Esophagus squamous epithelium (tissue), 4 donors: Measurements from ENCODE around the gene DICER1.

Experiments used
- POLR2A ChIP-seq, 4 donors: fragments of 450-650 bp; IDR thresholded peaks; one replicate each; pipeline ENCODE4 v1.6.1; 2017; ENCODE audit warnings: antibody characterized with exemption in 4 of 4, mild to moderate bottlenecking in 4 of 4, moderate library complexity in 3 of 4
- TF ChIP-seq, protein P1 (sequence below), 6 experiments: fragments of 450-650 bp in 4 of 6; fragments of 200-600 bp in 2 of 6; sonication (generic) in 2 of 6; IDR thresholded peaks; one replicate each; pipeline ENCODE4 v1.5.1; 2016 to 2019; ENCODE audit warnings: antibody characterized with exemption in 6 of 6, mild to moderate bottlenecking in 4 of 6, moderate library complexity in 4 of 6

DNA sequence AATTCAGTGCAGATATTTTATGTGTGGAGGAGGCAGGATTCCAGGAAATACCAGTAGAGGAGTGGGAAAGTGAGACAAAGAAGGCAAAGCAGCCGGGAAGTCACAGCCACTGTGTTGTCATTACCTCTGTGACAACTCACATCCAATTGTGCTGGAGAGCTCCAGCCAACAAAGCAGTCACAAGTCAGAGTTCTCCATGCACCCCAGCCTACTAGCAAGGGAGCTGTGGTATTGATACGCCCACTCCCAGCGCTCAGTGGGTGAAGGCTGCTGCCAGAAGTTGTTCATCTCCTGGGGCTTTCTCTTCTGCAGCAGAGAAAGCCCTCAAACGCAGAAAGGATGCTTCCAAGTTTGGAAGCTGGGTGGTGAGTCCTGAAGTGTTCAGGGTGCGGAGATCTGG is 93.9 kb downstream of the DICER1 start:
- no peak for TF ChIP-seq POLR2A (IDR thresholded peaks at IDR 0.05)
- TF ChIP-seq, protein P1, sequence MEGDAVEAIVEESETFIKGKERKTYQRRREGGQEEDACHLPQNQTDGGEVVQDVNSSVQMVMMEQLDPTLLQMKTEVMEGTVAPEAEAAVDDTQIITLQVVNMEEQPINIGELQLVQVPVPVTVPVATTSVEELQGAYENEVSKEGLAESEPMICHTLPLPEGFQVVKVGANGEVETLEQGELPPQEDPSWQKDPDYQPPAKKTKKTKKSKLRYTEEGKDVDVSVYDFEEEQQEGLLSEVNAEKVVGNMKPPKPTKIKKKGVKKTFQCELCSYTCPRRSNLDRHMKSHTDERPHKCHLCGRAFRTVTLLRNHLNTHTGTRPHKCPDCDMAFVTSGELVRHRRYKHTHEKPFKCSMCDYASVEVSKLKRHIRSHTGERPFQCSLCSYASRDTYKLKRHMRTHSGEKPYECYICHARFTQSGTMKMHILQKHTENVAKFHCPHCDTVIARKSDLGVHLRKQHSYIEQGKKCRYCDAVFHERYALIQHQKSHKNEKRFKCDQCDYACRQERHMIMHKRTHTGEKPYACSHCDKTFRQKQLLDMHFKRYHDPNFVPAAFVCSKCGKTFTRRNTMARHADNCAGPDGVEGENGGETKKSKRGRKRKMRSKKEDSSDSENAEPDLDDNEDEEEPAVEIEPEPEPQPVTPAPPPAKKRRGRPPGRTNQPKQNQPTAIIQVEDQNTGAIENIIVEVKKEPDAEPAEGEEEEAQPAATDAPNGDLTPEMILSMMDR (IDR thresholded peaks at IDR 0.05): no peak
